ENCODE results near the gene INTS13. TPM values are rescaled to one million over a fixed set of nuclear protein-coding genes. Genes with fewer than 3 reads are reported as not detected.

The INTS13 gene
- total RNA-seq, 2 experiments from 2014 or later: 8.5 to 12.1 TPM

DNA sequence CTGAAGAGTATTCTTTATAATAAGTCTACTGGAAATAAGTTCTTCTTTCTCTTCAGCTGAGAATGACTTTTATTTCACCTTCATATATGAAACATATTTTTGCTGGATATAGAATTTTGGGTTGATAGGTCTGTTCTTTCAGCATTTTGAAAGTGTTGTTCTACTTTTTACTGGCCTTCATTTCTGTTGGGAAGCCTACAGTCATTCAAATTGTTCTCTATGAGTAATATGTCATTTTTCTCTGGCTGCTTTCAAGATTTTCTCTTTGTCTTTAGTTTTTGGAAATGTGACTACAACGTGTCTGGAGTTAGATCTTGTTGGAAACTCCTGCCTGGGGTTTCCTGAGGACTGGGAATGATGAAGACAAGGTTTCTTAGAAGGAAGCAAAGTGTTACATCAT lies 10.5 kb upstream of the INTS13 start:
- Histone ChIP-seq H3K27me3 (ENCODE audit: control insufficient read depth in 1 of 2, insufficient read depth in 2 of 2, low read length in 2 of 2) (no peaks in the 10 kb centered on the region), H3K4me1 (ENCODE audit: insufficient read depth, low read length) (peaks cover 17% of the 10 kb centered on the region), H3K4me3 (ENCODE audit: low read length) (no peak overlapping the region), H3K9me3 (ENCODE audit: control insufficient read depth in 1 of 2, insufficient read depth in 1 of 2, low read length in 2 of 2) (peaks cover 7 to 18% of the 10 kb centered on the region in 2 experiments), H3K36me3 (ENCODE audit: insufficient read depth, low read length) (peaks cover 14% of the 10 kb centered on the region), H3K27ac (ENCODE audit: low read depth in 1 of 2, low read length in 2 of 2) (no peak overlapping the region)
- H3K27me3 Mint-ChIP-seq: no peaks in the 10 kb centered on the region
- H3K9me3 Mint-ChIP-seq: peaks cover 3% of the 10 kb centered on the region
- ChIA-PET CTCF (no interaction called here), POLR2A (no interaction called here)
- no peak overlapping the region for H3K27ac Mint-ChIP-seq
- intact Hi-C loops (cut with DNase I, micrococcal nuclease): no loop called here
- H3K4me3 Mint-ChIP-seq: no peak overlapping the region
- H3K4me1 Mint-ChIP-seq (ENCODE audit: low read depth): peaks cover 67% of the 10 kb centered on the region
- TF ChIP-seq CTCF (IDR thresholded peaks at IDR 0.05): no peak
- ATAC-seq (ENCODE audit: poor library complexity) (no peak), DNase-seq (no peak)
- H3K36me3 Mint-ChIP-seq (ENCODE audit: low read depth): peaks cover 63% of the 10 kb centered on the region

GRCh38 chr12:26941215-26941594 lies 3.4 kb upstream of the INTS13 start:
- H3K4me1 ChIP-seq (ENCODE audit: insufficient read depth, low read length): peaks cover 20% of the 10 kb centered on the region
- H3K4me1 Mint-ChIP-seq (ENCODE audit: low read depth): peaks cover 77% of the 10 kb centered on the region
- ChIA-PET POLR2A (interaction anchor here (0.6 to 2.1 kb wide), 6 partner anchors 16 to 345 kb away, joined by 3 to 8 read pairs (median 3); partner anchors contain the start of gene MED21), CTCF (interaction anchor here (1.6 kb wide), 1 partner anchor 81 kb away, joined by 3 read pairs; the partner anchor contains the start of gene MED21)
- H3K27me3 Mint-ChIP-seq: no peaks in the 10 kb centered on the region
- no peak for ATAC-seq (ENCODE audit: poor library complexity)
- H3K36me3 ChIP-seq (ENCODE audit: insufficient read depth, low read length): no peaks in the 10 kb centered on the region
- peaks cover 43% of the 10 kb centered on the region for H3K36me3 Mint-ChIP-seq (ENCODE audit: low read depth)
- H3K9me3 Mint-ChIP-seq: no peaks in the 10 kb centered on the region
- intact Hi-C loops (cut with DNase I, micrococcal nuclease): loop anchor here in 1 of 2 experiments (5.0 kb wide), 1 partner anchor 766 kb away; no protein-coding TSS in a partner anchor
- H3K27me3 ChIP-seq (ENCODE audit: control insufficient read depth in 1 of 2, insufficient read depth in 2 of 2, low read length in 2 of 2): no peaks in the 10 kb centered on the region
- H3K4me3 Mint-ChIP-seq: peak overlapping the region; percentile 84
- H3K27ac Mint-ChIP-seq: peak overlapping the region; percentile 86
- DNase-seq: peak in 3 of 14 experiments; percentile 26 to 67 (median 30)
- H3K4me3 ChIP-seq (ENCODE audit: low read length): peak overlapping the region; percentile 71
- H3K9me3 ChIP-seq (ENCODE audit: control insufficient read depth in 1 of 2, insufficient read depth in 1 of 2, low read length in 2 of 2): peaks cover 0 to 3% of the 10 kb centered on the region in 2 experiments
- peak overlapping the region; percentile 45 to 65 for H3K27ac ChIP-seq (ENCODE audit: low read depth in 1 of 2, low read length in 2 of 2)
- no peak for TF ChIP-seq CTCF (IDR thresholded peaks at IDR 0.05)

DNA sequence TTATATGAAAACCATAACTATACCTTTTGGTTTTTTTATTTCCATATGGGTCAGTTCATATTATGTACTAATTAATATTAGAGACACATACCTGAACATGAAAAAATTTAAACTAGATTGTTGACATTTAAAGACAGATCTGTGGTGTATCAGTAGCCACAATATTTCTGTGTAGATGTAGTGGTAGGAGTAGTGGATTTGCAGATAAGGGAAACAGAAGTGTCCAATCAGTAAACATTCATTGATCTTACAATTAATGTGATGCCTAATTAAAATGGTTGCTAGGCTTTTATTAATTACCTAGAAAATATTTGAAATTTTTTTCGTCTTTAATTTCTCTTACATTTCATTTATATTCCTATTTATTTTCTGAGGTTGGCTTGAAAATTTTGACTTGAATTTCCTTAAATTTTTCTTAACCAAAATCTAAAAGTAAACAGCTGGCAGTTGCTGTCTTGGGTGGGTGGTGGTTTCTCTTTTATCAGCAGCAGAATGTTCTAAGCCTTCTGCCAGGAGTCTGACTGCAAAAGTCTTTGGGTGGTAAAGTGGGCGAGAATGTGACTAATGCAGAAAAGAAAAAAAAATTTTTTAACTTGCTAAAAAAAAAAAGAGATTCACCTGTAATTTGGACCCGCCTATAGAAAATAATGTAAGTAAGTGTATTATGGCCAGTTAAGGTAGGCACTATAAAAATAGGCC lies 2.9 kb upstream of the INTS13 start:
- Mint-ChIP-seq H3K36me3 (ENCODE audit: low read depth) (peaks cover 38% of the 10 kb centered on the region), H3K27ac (peak overlapping the region; percentile 86), H3K4me3 (peak overlapping the region; percentile 84), H3K9me3 (no peaks in the 10 kb centered on the region), H3K4me1 (ENCODE audit: low read depth) (peaks cover 77% of the 10 kb centered on the region), H3K27me3 (no peaks in the 10 kb centered on the region)
- ChIA-PET CTCF (no interaction called here), POLR2A (interaction anchor here (0.9 to 2.1 kb wide), 2 partner anchors 73 to 108 kb away, joined by 3 to 8 read pairs; no protein-coding TSS in a partner anchor)
- intact Hi-C loops (cut with DNase I, micrococcal nuclease): loop anchor here in 1 of 2 experiments (5.0 kb wide), 1 partner anchor 767 kb away; no protein-coding TSS in a partner anchor
- ATAC-seq (ENCODE audit: poor library complexity) (no peak), DNase-seq (peak in 5 of 14 experiments; percentile 12 to 55 (median 52))
- peak overlapping the region; percentile 45 to 65 for H3K27ac ChIP-seq (ENCODE audit: low read depth in 1 of 2, low read length in 2 of 2)
- TF ChIP-seq CTCF (IDR thresholded peaks at IDR 0.05): no peak
- H3K27me3 ChIP-seq (ENCODE audit: control insufficient read depth in 1 of 2, insufficient read depth in 2 of 2, low read length in 2 of 2): no peaks in the 10 kb centered on the region
- H3K4me1 ChIP-seq (ENCODE audit: insufficient read depth, low read length): peaks cover 22% of the 10 kb centered on the region
- peaks cover 0 to 3% of the 10 kb centered on the region in 2 experiments for H3K9me3 ChIP-seq (ENCODE audit: control insufficient read depth in 1 of 2, insufficient read depth in 1 of 2, low read length in 2 of 2)
- H3K36me3 ChIP-seq (ENCODE audit: insufficient read depth, low read length): no peaks in the 10 kb centered on the region
- peak overlapping the region; percentile 71 for H3K4me3 ChIP-seq (ENCODE audit: low read length)

Measured in CD4-positive, alpha-beta T cell (primary cell).